HG03558 (cell line): ENCODE measurements around the gene APBA2.
"Not testable (repeated sequence)": the region's sequence is repeated elsewhere in the genome, so short reads cannot be mapped to it uniquely, and the experiment has no call there.

Experiments
- ATAC-seq: cut with Tn5 transposase; IDR thresholded peaks from one replicate; pipeline ENCODE4 v1.9.1; 2021; ENCODE audit warnings: moderate number of reproducible peaks; ENCODE audit not compliant: unreplicated experiment; ENCODE audit errors: extremely low read depth

Gene APBA2

GRCh38 chr15:29162411-29162810, 276.6 kb downstream of the APBA2 start:
- ATAC-seq: no peak

GRCh38 chr15:29167122-29167521, 281.3 kb downstream of the APBA2 start:
- ATAC-seq: not testable (repeated sequence)
